Stimulated activated CD8-positive, alpha-beta memory T cell treated with anti-CD3 and anti-CD28 coated beads, Interleukin-4, amount 100 ng/mL, for 48 hours (primary cell): ENCODE measurements around the gene LRFN2.

Experiments used
- DNase-seq: peaks from one replicate; pipeline ENCODE4 v3.0.0-alpha.2; 2020

Gene LRFN2

GRCh38 chr6:40585651-40586269 lies 1.4 kb downstream of the LRFN2 start:
- no peak for DNase-seq

DNA sequence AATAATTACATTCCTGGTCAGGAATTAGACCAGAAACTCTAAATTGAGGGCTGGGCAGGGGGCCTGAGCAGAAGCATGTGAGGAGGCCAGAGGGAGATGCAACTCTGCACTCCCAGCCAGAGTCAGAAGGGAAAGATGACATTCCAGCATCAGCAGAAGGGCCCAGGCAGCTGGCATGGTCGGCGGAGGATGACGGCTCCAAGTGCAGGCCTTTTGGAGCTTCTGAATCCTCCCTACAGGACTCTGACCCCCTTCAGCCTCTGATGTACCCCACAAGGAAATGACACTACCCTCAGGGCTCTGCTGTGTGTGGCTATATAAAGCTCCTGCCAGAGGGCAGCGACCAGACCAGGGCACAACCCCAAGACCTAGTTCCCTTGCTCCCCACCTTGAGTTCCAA lies 1.9 kb downstream of the LRFN2 start:
- no peak for DNase-seq

- DNase-seq = no peak
Measured at GRCh38 chr6:40584741-40585140, 2.4 kb downstream of the LRFN2 start.

DNA sequence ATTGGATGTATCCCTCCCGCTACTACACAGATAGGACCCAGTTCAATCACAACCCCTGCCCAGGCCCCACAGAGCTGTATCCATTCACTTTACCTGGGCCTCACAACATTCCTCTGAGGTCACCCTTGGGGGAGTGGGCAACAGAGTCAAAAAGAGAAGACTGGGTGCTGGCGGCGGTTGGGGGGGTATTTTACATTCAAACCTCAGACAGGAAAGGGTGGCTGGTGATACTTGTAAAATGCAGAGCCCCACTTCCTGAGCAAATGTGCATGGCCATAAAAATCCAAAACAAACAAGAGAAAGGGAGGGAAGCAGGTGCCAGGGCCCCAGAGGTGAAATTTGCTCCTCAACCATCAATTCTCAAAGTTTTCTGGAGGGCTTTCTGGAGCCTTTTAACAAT lies 3.5 kb downstream of the LRFN2 start:
- no peak for DNase-seq

GRCh38 chr6:40582892-40583291 lies 4.3 kb downstream of the LRFN2 start:
- DNase-seq = no peak

DNA sequence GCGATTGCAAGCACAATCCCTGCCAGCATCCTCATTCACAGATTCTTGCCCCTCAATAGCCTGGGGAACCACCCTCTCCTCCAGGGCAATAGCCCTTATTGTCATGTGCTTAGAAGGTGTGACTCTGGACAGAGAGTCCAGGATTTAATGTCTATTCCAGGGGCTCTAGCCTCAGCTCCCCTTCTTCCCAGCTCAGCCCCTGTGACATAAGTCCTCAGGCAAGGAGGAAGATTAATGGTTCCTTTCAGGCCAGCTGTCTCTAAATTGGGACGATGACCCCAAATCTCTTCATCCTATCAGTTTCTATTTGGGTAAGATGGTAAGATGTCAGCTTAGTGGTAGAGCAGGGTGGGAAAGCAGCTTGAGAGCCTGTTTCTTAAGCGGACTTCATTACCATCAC lies 8.1 kb downstream of the LRFN2 start:
- no peak for DNase-seq

GRCh38 chr6:40577672-40578071 lies 9.5 kb downstream of the LRFN2 start:
- no peak for DNase-seq

- DNase-seq = no peak
Measured at GRCh38 chr6:40573221-40573620, 13.9 kb downstream of the LRFN2 start.

DNA sequence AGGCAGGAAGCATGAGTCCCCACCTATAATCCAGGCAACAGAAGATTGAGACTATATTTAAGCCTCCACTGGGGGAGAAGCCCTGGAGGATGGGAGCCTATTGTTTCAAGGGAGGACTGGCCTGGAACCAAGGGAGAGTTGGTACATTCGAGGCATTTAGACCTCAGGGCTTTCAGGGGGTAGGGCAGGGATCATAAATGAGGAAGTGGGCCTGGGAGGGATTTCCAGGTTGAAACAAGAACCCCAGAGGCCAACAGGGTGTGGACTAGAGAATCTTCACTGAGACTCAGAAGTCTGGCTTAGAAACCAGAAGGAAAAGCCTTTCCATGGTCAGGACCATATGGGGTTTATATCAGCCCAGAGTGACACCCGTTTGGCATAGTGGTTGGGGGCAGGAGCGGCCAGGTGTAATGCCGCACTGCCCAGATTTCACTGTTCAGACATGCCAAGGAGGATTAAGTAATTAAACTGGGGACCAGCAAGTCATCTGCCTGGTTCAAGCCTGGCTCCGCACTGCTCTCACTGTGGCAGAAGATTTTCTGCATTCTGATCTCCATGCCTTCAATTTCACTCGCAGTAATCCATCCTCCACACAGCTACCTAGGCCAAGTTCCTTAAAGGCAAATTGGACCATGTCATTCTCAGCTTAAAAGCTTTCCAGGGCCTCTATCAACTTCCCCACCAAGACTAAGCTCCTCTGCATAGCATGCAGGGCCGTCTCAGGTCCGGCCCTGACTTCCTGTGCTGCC lies 17.8 kb downstream of the LRFN2 start:
- DNase-seq = no peak

GRCh38 chr6:40568062-40568708 lies 19.0 kb downstream of the LRFN2 start:
- no peak for DNase-seq

GRCh38 chr6:40563111-40563510 lies 24.1 kb downstream of the LRFN2 start:
- no peak for DNase-seq

GRCh38 chr6:40559056-40559455 lies 28.1 kb downstream of the LRFN2 start:
- DNase-seq = no peak

- DNase-seq = no peak
Measured at GRCh38 chr6:40558102-40558501, 29.1 kb downstream of the LRFN2 start.

- no peak for DNase-seq
Measured at GRCh38 chr6:40556881-40557280, 30.3 kb downstream of the LRFN2 start.

DNA sequence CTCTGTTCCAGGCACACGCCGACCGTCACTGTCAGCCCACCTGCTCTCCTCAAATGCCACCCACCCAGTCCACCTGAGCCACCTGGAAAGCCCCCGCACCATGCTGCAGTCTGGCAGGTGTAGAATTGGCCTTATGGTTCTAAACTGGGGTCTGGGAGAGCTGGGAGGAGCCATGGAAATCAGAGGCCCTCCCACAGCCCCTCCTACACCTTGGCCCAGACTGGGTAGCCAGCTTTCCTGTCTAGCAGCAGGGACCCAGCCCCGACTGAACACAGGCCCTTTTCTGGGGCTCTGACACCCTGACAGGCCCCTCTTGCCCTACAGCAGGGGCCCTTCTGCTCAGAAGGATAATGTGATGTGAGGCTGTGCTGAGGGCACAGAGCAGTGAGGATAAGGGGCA lies 31.1 kb downstream of the LRFN2 start:
- DNase-seq = no peak

- DNase-seq = no peak
Measured at GRCh38 chr6:40555092-40555491, 32.1 kb downstream of the LRFN2 start.

DNA sequence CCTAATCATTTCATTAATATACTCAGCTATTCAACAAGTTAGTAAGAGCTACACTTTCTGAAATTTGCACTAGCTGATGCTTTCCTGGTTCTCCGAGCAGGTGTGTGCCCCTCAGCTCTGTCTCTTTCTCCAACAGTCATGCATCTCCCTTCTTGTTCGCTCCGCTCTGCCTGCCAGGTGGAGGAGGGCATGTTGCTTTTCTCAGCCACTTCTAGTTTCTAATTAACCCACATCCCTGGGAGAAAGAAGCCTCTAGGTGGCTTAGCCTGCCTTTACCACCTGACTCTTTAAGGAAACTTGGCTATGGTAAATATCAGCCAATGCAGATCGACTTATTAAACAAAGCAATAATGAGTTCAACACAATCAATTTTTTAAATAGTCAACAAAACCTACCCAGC lies 34.2 kb downstream of the LRFN2 start:
- no peak for DNase-seq

GRCh38 chr6:40551966-40552505 lies 35.1 kb downstream of the LRFN2 start:
- DNase-seq = no peak

GRCh38 chr6:40550202-40551101 lies 36.7 kb downstream of the LRFN2 start:
- DNase-seq = peak; percentile 32

DNA sequence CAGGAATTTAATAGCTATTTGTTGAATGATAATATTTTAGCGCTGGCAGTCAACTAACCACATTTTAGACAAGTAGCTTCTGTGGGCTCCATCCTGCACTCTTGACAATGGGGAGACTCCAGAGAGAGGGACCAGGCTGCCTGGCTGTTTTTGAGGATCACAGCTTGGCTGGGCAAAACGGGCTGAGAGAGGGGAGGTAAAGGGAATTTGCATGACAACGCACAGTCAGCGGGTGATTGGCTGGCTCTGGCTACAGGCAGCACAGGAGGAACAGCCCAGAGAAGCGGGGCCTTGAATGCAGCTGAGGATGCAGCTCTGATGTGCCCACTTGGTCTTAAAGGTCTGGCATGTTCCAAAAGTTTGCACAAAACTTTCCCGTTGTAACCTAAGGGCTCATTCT lies 41.2 kb downstream of the LRFN2 start:
- DNase-seq = no peak

GRCh38 chr6:40543776-40544175 lies 43.4 kb downstream of the LRFN2 start:
- no peak for DNase-seq

GRCh38 chr6:40543146-40543545 lies 44.0 kb downstream of the LRFN2 start:
- DNase-seq = no peak

DNA sequence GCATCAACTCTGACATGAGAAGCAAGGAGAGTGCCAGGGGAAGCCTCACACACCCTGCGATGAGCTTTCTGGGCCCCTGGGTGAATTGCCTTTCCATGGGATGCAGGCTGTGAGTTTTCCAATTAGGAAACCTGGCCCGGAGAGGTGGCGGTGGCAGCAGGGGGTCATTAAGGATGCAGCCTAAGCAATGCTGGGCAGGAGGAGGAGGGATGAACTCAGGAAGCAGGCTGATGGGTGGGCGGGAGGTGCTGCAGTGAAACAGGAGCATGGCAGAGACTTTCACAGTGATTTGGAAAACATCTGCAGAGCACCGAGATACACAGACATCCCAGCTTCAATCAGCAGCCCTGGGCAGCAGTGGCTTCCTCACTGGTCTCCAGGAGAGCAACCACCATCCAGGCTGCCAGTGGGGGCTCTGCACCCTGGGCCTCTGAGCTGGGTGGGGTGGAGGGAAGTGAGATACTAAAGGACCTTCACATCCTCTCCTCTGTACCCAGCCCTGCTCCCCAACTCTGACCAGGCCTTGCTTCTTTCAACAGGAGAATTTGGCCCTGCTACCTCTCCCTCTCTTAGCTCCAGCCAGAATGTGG lies 44.9 kb downstream of the LRFN2 start:
- DNase-seq = no peak
